Ishikawa (cell line): ENCODE results near the gene RPL7A.

Source experiments
- CEBPB ChIP-seq: IDR thresholded peaks from 2 replicates; pipeline ENCODE4 v1.6.1; 2012
- CREB1 ChIP-seq: IDR thresholded peaks from 2 replicates; pipeline ENCODE4 v1.6.1; 2012; ENCODE audit warnings: low read depth
- EGR1 ChIP-seq: IDR thresholded peaks from 2 replicates; pipeline ENCODE4 v1.6.1; 2012
- EP300 ChIP-seq: IDR thresholded peaks from 2 replicates; pipeline ENCODE4 v1.6.1; 2012; ENCODE audit warnings: borderline replicate concordance
- FOXM1 ChIP-seq: IDR thresholded peaks from 2 replicates; pipeline ENCODE4 v1.6.1; 2012; ENCODE audit warnings: low read depth, borderline replicate concordance
- MAX ChIP-seq: IDR thresholded peaks from 2 replicates; pipeline ENCODE4 v1.6.1; 2012
- RAD21 ChIP-seq: IDR thresholded peaks from 2 replicates; pipeline ENCODE4 v1.6.1; 2012; ENCODE audit warnings: low read depth
- YY1 ChIP-seq: IDR thresholded peaks from 2 replicates; pipeline ENCODE4 v1.6.1; 2012; ENCODE audit warnings: low read depth

GRCh38 chr9:133367778-133368177 is 19.8 kb downstream of the RPL7A start:
- TF ChIP-seq CEBPB (no peak), CREB1 (no peak), MAX (no peak), EP300 (no peak), RAD21 (no peak), FOXM1 (no peak), EGR1 (no peak), YY1 (no peak)
